GM23248 (cell line): ENCODE results near the gene EMC8. TPM values are rescaled to one million over a fixed set of nuclear protein-coding genes. Genes with fewer than 3 reads are reported as not detected.

Source experiments
- DNase-seq: peaks from one replicate; pipeline ENCODE4 v3.0.0-alpha.2; 2015
- H2AFZ ChIP-seq: fragments of 200-600 bp; sonication (generic); 2 replicates; pipeline ENCODE4 v1.6.1; 2016; ENCODE audit warnings: antibody characterized with exemption
- H3F3A ChIP-seq: fragments of 200-600 bp; sonication (generic); 2 replicates; pipeline ENCODE4 v1.6.1; 2016; ENCODE audit warnings: mild to moderate bottlenecking, antibody characterized with exemption, mixed run types; ENCODE audit not compliant: insufficient read depth
- H3K27ac ChIP-seq: fragments of 200-600 bp; sonication (generic); 2 replicates; pipeline ENCODE4 v1.5.1; 2016; ENCODE audit warnings: mild to moderate bottlenecking
- H3K27me3 ChIP-seq: fragments of 200-600 bp; sonication (generic); replicated peaks from 2 replicates; pipeline ENCODE4 v1.6.1; 2016; ENCODE audit warnings: mild to moderate bottlenecking; ENCODE audit not compliant: insufficient read depth
- H3K36me3 ChIP-seq: fragments of 200-600 bp; sonication (generic); 2 replicates; pipeline ENCODE4 v1.6.1; 2016; ENCODE audit warnings: low read depth, mild to moderate bottlenecking
- H3K4me1 ChIP-seq: fragments of 200-600 bp; sonication (generic); 2 replicates; pipeline ENCODE4 v1.6.1; 2016; ENCODE audit warnings: mild to moderate bottlenecking; ENCODE audit not compliant: insufficient read depth
- H3K4me2 ChIP-seq: fragments of 200-600 bp; sonication (generic); one replicate; pipeline ENCODE4 v1.6.1; 2016; ENCODE audit warnings: mild to moderate bottlenecking; ENCODE audit not compliant: unreplicated experiment
- H3K4me3 ChIP-seq: fragments of 200-600 bp; sonication (generic); 2 replicates; pipeline ENCODE4 v1.5.1; 2016; ENCODE audit warnings: mild to moderate bottlenecking
- H3K79me2 ChIP-seq: fragments of 200-600 bp; sonication (generic); 2 replicates; pipeline ENCODE4 v1.6.1; 2016; ENCODE audit warnings: mild to moderate bottlenecking; ENCODE audit not compliant: insufficient read depth
- H3K9ac ChIP-seq: fragments of 200-600 bp; sonication (generic); 2 replicates; pipeline ENCODE4 v1.6.1; 2016; ENCODE audit warnings: mild to moderate bottlenecking
- H3K9me2 ChIP-seq: fragments of 200-600 bp; sonication (generic); 2 replicates; pipeline ENCODE4 v1.6.1; 2016; ENCODE audit warnings: mixed run types, mild to moderate bottlenecking, moderate library complexity; ENCODE audit not compliant: insufficient read depth
- H3K9me3 ChIP-seq: fragments of 200-600 bp; sonication (generic); one replicate; pipeline ENCODE4 v1.6.1; 2017; ENCODE audit warnings: low read depth
- H4K20me1 ChIP-seq: fragments of 200-600 bp; sonication (generic); 2 replicates; pipeline ENCODE4 v1.6.0; 2016; ENCODE audit not compliant: insufficient read depth
- EZH2 ChIP-seq: fragments of 200-600 bp; sonication (generic); IDR thresholded peaks from 2 replicates; pipeline ENCODE4 v1.6.1; 2018; ENCODE audit warnings: antibody characterized with exemption, mild to moderate bottlenecking; ENCODE audit not compliant: insufficient read depth, poor library complexity, severe bottlenecking
- EZH2phosphoT487 ChIP-seq: fragments of 200-600 bp; sonication (generic); IDR thresholded peaks from 2 replicates; pipeline ENCODE4 v1.6.1; 2018; ENCODE audit warnings: antibody characterized with exemption, moderate library complexity, mild to moderate bottlenecking, low read depth; ENCODE audit not compliant: insufficient read depth
- WGBS, 2 experiments: methylation state at CpG; one replicate each; pipeline ENCODE4 v1.1.6; 2015 to 2017; ENCODE audit warnings: low lambda C conversion rate in 2 of 2, low coverage in 1 of 2; ENCODE audit errors: missing lambda C conversion rate in 2 of 2; 5-methylcytosine and 5-hydroxymethylcytosine counted together
- in situ Hi-C: fragments of 300-500 bp; cut with MboI; formaldehyde crosslinking; loops from 2 replicates; pipeline ENCODE4 v1.15.0; 2020
- polyA plus RNA-seq: library from polyadenylated mRNA; unstranded; fragments of >200 nt; fragmentation: Nextera tagmentation; extraction: Ambion mirVana; gene quantifications from 2 replicates; pipeline ENCODE4 v1.2.1, GENCODE V29; 2016
- total RNA-seq: library from RNA; depleted of rRNA; stranded (reverse); fragments of >200 nt; shearing (Covaris generic); gene quantifications from 2 replicates; pipeline ENCODE4 v1.2.3, GENCODE V29; 2014

EMC8 gene
- total and polyA plus RNA-seq, 2 experiments from 2014 or later = 35.2 to 39.4 TPM

DNA sequence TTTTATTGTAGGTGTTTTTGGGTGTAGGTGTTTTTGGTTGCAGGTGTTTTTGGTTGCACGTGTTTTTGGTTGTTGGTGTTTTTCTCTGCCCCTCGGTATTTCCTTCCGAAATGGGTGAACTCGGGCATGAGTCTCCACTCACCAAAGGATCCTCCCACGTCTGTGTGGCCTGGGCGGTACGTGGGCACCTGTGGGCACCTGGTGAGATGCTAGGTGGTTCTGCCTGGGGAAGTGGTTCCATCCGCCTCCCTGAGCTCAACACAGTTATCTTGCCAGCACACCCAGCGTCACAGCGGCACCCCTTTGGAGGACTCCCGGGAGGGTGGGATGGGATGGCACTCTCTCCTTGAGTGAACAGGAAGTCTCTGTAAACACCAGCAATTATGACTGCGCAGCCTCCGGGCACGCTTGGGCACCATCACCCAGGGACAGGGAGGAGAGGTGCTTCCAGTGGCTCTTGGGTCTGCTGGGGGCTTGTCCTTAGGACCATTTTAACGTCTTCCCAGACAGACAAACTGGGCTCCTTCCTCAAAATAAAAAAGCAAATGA, 29.9 kb upstream of the EMC8 start:
- no peaks in the 10 kb centered on the region for H3F3A ChIP-seq
- H4K20me1 ChIP-seq = no peaks in the 10 kb centered on the region
- no peaks in the 10 kb centered on the region for H3K4me1 ChIP-seq
- no peak overlapping the region for H2AFZ ChIP-seq
- no peaks in the 10 kb centered on the region for H3K9me3 ChIP-seq
- H3K36me3 ChIP-seq = no peaks in the 10 kb centered on the region
- DNase-seq = no peak
- H3K9me2 ChIP-seq = no peaks in the 10 kb centered on the region
- no peak overlapping the region for H3K9ac ChIP-seq
- no peak overlapping the region for H3K4me2 ChIP-seq
- no peak overlapping the region for H3K27ac ChIP-seq
- H3K79me2 ChIP-seq = no peaks in the 10 kb centered on the region
- 74 to 80% methylated on average over 14 to 15 of the region's 15 CpGs for WGBS, 2 experiments
- in situ Hi-C loops = loop anchor here (10.0 to 25.0 kb wide), 3 partner anchors 156 to 683 kb away; partner anchors contain the start of gene FOXF1
- H3K4me3 ChIP-seq = no peak overlapping the region
- H3K27me3 ChIP-seq = peaks cover 30% of the 10 kb centered on the region
- TF ChIP-seq EZH2 (no peak), EZH2phosphoT487 (no peak)

- H4K20me1 ChIP-seq = no peaks in the 10 kb centered on the region
- H3K9ac ChIP-seq = no peak overlapping the region
- TF ChIP-seq EZH2 (no peak), EZH2phosphoT487 (no peak)
- 58 to 66% methylated on average over 9 of the region's 9 CpGs for WGBS, 2 experiments
- H3K27me3 ChIP-seq = peaks cover 30% of the 10 kb centered on the region
- no peaks in the 10 kb centered on the region for H3K9me2 ChIP-seq
- H3K4me3 ChIP-seq = no peak overlapping the region
- no peaks in the 10 kb centered on the region for H3F3A ChIP-seq
- H2AFZ ChIP-seq = no peak overlapping the region
- no peaks in the 10 kb centered on the region for H3K4me1 ChIP-seq
- no peak overlapping the region for H3K4me2 ChIP-seq
- no peak for DNase-seq
- no peaks in the 10 kb centered on the region for H3K36me3 ChIP-seq
- H3K27ac ChIP-seq = no peak overlapping the region
- H3K9me3 ChIP-seq = no peaks in the 10 kb centered on the region
- no peaks in the 10 kb centered on the region for H3K79me2 ChIP-seq
- in situ Hi-C loops = loop anchor here (10.0 to 25.0 kb wide), 3 partner anchors 157 to 684 kb away; partner anchors contain the start of gene FOXF1
Measured at GRCh38 chr16:85828166-85828565, 28.8 kb upstream of the EMC8 start.

- Histone ChIP-seq H3K4me1 (no peaks in the 10 kb centered on the region), H3K79me2 (no peaks in the 10 kb centered on the region), H3K9me2 (no peaks in the 10 kb centered on the region), H4K20me1 (no peaks in the 10 kb centered on the region), H3K36me3 (no peaks in the 10 kb centered on the region), H3K9ac (no peak overlapping the region), H2AFZ (no peak overlapping the region), H3K9me3 (no peaks in the 10 kb centered on the region), H3K27me3 (peaks cover 23% of the 10 kb centered on the region), H3F3A (no peaks in the 10 kb centered on the region), H3K27ac (no peak overlapping the region), H3K4me3 (no peak overlapping the region), H3K4me2 (no peak overlapping the region)
- in situ Hi-C loops = loop anchor here (10.0 to 25.0 kb wide), 3 partner anchors 158 to 686 kb away; partner anchors contain the start of gene FOXF1
- WGBS, 2 experiments = 38 to 39% methylated on average over 16 of the region's 16 CpGs
- TF ChIP-seq EZH2phosphoT487 (no peak), EZH2 (no peak)
- DNase-seq = no peak
Measured at GRCh38 chr16:85826686-85827247, 27.4 kb upstream of the EMC8 start.

GRCh38 chr16:85825326-85825725, 26.0 kb upstream of the EMC8 start:
- H3K36me3 ChIP-seq = no peaks in the 10 kb centered on the region
- no peaks in the 10 kb centered on the region for H3K79me2 ChIP-seq
- no peak overlapping the region for H3K4me3 ChIP-seq
- no peak overlapping the region for H3K9ac ChIP-seq
- in situ Hi-C loops = loop anchor here (10.0 to 25.0 kb wide), 3 partner anchors 159 to 687 kb away; partner anchors contain the start of gene FOXF1
- H3K4me1 ChIP-seq = no peaks in the 10 kb centered on the region
- no peak for TF ChIP-seq EZH2
- H3F3A ChIP-seq = no peaks in the 10 kb centered on the region
- no peaks in the 10 kb centered on the region for H3K9me2 ChIP-seq
- H3K4me2 ChIP-seq = no peak overlapping the region
- H3K27ac ChIP-seq = no peak overlapping the region
- no peaks in the 10 kb centered on the region for H3K9me3 ChIP-seq
- WGBS, 2 experiments = 48 to 57% methylated on average over 9 of the region's 9 CpGs
- H3K27me3 ChIP-seq = 0 out of 2 replicates have a peak, but pooled peaks cover 14% of the 10 kb centered on the region
- H4K20me1 ChIP-seq = no peaks in the 10 kb centered on the region
- no peak overlapping the region for H2AFZ ChIP-seq
- no peak for DNase-seq
